ENCODE results near the gene PPIP5K1. TPM values are rescaled to one million over a fixed set of nuclear protein-coding genes. Genes with fewer than 3 reads are reported as not detected.

Gene PPIP5K1
- total and polyA plus RNA-seq, 9 of the 15 experiments (the other 6 are each of a cell fraction or from before 2014, with no cell fraction given) = 2.5 to 74.6 (median 35.1) TPM

DNA sequence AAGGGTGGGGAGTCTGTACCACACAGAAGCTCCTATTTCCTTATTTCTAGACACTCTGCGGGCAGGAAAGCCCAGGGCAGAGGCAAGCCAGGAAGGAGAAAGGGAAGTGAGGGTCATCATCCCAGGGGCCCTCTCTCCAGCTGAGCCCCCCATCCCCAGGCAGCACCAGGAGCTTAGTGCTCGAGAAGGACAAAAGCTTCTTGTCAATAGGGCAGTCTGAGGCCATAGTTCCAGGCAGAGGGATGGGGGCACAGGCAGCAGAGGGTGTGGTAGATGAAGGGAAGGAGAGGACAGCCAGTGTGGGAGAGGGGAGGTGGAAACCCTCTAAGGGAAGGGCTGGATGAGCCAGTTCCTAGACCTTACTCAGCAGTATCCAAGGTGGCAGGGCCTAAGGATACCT, 69.9 kb downstream of the PPIP5K1 start:
- Histone ChIP-seq H3K4me2 (ENCODE audit: insufficient read depth, low read length) (no peak overlapping the region), H4K20me1 (replicated peaks; ENCODE audit: control insufficient read depth, insufficient read depth, low read length) (no peaks in the 10 kb centered on the region), H3K36me3 (ENCODE audit: control insufficient read depth, insufficient read depth, low read length) (peaks cover 49% of the 10 kb centered on the region; the same call in 2 of the 3 replicates), H3K9me1 (ENCODE audit: control insufficient read depth, insufficient read depth, low read length) (no peaks in the 10 kb centered on the region), H2AFZ (ENCODE audit: low read depth, low read length) (no peak overlapping the region), H3K9ac (ENCODE audit: insufficient read depth in 1 of 2, low read depth in 2 of 2, low read length in 2 of 2) (no peak overlapping the region; a peak in 1 of 4 replicates), H3K79me2 (ENCODE audit: control insufficient read depth, insufficient read depth, low read length) (peaks cover 24% of the 10 kb centered on the region; the same call in 2 of the 3 replicates), H3K27me3 (ENCODE audit: control insufficient read depth in 2 of 2, insufficient read depth in 2 of 2, low read length in 2 of 2) (no peaks in the 10 kb centered on the region), H3K4me3 (no peak overlapping the region), H3K27ac (ENCODE audit: extremely low read depth, low read depth, low read length) (no peak overlapping the region), H3K9me3 (replicated peaks; ENCODE audit: control insufficient read depth, insufficient read depth, low read depth, low read length) (no peaks in the 10 kb centered on the region), H3K4me1 (replicated peaks in 1 of 2; ENCODE audit: control insufficient read depth in 2 of 2, insufficient read depth in 2 of 2, low read length in 2 of 2) (peaks cover 32 to 37% of the 10 kb centered on the region in 2 experiments)
- intact Hi-C loops (cut with micrococcal nuclease) = no loop called here
- BruUV-seq (replicated peaks) = no TSS peak
- DNase-seq (ENCODE audit: extremely low read depth in 1 of 4, low spot score in 3 of 4) (peak in 1 of 4 experiments; percentile 2), FAIRE-seq (no peak), ATAC-seq (no peak)
- in situ Hi-C loops (cut with MboI) = no loop called here
- CTCF ChIA-PET (ENCODE audit: low intra/inter-chr PET ratio) = no interaction called here
- WGBS (ENCODE audit: insufficient coverage, low coverage, missing lambda C conversion rate) = 86% methylated on average over 2 of the region's 2 CpGs
- POLR2A ChIA-PET = interaction anchor here (1.5 kb wide), 1 partner anchor 9 kb away, joined by 5 read pairs; no protein-coding TSS in a partner anchor
- TF ChIP-seq THRAP3 (IDR thresholded peaks at IDR 0.05; ENCODE audit: borderline replicate concordance) (no peak), ZNF316 (IDR thresholded peaks at IDR 0.05) (0 out of 2 replicates have a peak, but pooled peaks have one; percentile 22)
- TF ChIP-seq, protein P1, sequence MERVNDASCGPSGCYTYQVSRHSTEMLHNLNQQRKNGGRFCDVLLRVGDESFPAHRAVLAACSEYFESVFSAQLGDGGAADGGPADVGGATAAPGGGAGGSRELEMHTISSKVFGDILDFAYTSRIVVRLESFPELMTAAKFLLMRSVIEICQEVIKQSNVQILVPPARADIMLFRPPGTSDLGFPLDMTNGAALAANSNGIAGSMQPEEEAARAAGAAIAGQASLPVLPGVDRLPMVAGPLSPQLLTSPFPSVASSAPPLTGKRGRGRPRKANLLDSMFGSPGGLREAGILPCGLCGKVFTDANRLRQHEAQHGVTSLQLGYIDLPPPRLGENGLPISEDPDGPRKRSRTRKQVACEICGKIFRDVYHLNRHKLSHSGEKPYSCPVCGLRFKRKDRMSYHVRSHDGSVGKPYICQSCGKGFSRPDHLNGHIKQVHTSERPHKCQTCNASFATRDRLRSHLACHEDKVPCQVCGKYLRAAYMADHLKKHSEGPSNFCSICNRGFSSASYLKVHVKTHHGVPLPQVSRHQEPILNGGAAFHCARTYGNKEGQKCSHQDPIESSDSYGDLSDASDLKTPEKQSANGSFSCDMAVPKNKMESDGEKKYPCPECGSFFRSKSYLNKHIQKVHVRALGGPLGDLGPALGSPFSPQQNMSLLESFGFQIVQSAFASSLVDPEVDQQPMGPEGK (CRISPR knock-in tag; IDR thresholded peaks at IDR 0.05; ENCODE audit: borderline replicate concordance) = no peak

Data from K562 (cell line).